EL (cell line): Measurements from ENCODE around the gene TBC1D8.
A peak's percentile ranks its signal among the peaks of the same experiment; 100 is the strongest.

ENCODE experiments used
- DNase-seq: peaks from one replicate; pipeline ENCODE4 v3.0.0-alpha.2; 2016

The TBC1D8 gene

DNA sequence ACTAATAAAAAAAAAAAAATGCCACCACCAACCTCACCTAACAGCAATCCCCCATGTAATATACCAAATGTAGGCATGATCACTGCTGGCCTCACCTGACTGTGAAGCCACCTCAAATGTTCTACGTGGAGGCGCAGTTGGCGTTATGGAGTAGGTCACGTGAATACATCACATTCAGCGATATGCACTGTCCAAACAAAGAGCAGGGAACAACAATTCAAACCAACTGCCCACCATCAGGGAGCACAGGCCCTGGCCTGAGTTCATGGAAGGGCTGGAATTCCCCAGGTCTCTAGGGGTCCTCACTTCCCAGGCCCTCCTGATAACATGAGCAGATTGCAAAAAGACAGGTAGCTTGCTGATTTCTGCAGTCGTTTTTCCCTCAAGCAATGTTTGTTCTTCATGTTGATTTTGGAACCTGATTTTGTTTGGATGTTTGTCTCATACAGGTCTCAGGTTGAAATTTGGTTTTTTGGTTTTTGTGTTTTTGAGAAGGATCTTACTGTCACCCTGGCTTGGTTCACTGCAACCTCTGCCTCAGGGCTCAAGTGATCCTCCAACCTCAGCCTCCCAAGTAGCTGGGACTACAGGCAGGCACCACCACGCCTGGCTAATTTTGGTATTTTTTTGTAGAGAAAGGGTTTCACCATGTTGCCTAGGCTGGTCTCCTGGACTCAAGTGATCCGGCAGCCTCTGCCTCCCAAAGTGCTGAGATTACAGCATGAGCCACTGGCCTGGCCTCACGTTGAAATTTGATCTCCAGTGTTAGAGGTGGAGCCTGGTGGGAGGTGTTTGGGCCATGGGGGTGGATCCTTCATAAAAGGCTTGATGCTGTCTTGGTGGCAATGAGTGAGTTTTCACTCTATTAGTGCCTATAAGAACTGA, 15.5 kb downstream of the TBC1D8 start:
- DNase-seq = no peak

DNA sequence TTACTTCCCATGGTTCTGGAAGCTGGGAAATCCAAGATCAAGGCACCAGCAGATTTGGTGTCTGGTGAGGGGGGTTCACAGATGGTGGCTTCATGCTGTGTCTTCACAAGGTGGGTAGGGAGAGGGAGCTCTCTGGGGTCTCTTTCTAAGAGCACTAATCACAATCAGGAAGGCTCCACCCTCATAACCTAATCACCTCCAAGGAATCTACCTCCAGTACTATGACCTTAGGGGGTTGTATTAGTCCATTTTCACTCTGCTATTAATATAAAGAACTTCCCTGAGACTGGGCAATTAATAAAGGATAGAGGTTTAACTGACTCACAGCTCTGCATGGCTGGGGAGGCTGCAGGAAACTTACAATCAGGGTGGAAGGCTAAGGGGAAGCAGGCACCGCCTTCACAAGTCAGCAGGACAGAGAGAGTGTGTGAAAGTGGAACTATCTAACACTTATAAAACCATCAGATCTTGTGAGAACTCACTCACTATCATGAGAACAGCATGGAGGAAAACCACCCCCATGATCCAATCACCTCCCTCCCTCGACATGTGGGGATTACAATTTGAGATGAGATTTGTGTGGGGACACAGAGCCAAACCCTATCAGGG, 17.6 kb downstream of the TBC1D8 start:
- no peak for DNase-seq

DNA sequence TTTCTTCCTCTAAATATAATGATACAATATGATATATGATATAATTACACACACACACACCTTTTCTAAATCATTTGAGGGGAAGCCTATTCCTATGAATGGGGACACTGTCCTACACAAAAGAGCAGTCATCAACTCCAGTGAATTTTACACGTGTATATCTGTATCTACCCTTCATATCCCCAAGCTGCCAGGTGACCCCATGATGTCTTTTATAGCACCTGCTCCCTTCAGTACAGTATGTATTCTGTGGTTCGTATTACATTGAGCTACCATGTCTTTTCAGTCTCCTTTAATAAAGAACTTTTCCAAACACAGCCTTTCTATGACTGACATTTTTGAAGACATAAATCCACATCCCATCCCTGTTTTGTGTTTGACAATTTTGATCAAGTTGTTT, 19.0 kb downstream of the TBC1D8 start:
- no peak for DNase-seq

DNA sequence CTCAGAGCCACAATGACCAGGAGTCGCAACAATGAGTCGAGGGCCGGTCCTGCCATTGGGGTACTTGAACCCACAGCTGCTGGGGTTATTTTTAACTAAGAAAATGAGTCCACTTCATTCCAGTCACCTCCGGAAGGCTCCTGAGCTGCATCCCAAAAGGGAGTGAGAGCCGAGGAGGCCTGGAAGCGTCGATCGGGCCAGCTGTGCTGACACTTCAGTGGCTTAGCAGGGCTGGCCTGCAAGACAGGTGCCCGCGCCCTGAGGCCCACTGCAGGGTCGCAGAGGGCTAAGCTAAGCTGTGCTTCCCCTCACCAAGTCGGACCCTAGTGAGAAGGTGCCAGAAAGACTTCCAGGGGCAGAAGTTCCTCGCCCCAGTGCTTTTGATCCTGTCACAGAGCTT, 21.1 kb downstream of the TBC1D8 start:
- no peak for DNase-seq

DNA sequence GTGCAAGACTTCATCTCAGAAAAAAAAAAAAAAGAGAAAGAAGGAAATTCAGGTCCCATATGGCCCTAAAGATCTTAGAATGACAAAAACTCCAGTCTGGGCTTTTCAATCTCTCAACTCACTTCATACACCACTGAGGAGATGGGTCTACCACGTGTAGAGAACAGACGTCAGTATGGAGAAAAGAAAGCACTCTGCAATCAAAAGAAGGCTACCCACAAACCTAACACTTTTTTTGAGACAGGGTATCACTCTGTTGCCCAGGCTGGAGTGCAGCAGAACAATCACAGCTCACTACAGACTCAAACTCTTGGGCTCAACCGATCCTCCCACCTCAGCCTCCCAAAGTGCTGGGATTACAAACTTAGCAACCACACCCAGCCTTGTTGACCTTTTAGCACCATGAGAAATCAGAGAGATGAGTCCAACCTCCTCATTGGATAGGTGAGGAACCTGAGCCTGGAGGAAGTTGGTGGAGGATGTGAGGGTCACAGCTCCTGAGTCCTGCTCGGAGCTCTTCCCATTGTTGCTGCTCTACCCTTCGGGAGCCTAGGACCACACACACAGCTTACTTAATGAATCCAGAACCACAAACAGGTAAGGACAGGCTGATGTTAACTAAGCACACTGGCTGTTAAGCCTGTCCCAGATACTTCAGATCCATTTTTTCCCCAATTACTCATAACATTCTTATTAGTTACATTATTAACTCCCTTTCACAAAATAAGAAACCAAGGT, 23.7 kb downstream of the TBC1D8 start:
- no peak for DNase-seq

DNA sequence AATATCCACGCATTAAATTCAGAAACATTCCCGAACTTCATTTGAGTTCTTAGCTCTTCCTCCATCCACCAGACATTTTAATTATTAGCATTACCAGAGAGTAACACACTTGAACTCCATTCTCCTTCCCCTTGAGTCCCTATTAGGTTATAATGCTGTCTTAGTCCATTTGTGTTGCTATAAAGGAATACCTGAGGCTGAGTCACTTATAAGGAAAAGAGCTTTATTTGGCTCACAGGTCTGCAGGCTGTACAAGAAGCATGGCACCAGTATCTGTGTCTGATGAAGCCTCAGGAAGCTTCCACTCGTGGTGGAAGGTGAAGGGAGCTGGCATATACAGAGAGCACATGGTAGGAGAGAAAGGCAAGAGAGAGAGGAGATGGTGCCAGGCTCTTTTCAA, 25.4 kb downstream of the TBC1D8 start:
- no peak for DNase-seq

DNA sequence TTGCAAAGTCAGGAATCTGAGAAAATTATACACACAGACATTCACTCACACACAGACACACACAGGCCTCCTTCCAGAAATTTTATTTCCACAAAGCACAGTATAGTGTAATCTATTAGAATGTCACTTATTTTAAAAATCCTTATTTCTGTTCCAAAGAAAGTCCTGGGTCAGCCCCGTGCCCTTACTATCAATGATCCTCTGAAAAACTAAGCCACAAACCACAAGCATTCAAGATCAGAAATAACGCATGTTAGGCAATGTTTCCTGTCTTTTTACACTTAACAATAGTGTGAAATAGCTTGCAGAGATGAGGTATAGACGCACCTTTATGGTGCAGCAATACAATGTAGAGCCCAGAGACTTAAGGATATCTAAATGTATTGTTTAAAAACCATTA, 25.8 kb downstream of the TBC1D8 start:
- peak; percentile 63 for DNase-seq

DNA sequence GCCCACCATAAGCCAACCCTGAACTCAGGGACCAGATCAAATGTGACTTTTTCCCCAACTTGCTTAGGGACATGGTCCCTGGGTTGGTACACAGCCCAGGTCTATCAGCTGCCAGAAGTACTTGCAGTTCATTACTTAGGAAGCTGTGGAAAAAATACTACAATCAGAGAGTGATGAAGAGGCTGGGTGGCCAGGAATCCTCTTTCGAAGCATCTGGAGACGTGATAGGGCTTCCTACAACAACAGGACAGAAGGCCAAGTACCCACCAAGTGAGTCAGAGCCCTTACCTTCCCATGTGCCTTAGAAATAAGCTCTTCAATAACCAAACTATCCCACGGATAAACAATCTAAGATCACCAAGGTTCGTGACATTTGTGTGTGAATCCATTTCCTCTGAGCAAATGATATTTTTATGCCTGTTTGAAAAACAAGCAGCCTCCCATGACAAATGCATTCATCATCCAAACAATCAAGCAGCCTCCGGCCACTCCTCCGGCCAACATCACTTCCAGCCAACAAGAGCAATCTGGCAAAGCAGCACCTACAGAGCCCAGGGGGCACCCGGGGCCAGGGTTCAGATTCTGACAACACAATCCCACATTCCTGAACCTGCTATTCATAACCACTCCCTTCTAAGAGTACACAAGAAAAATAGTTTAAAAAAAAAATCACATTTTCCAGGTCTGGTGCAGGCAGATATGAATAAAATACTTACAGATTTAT, 26.4 kb downstream of the TBC1D8 start:
- peak; percentile 98 for DNase-seq

DNA sequence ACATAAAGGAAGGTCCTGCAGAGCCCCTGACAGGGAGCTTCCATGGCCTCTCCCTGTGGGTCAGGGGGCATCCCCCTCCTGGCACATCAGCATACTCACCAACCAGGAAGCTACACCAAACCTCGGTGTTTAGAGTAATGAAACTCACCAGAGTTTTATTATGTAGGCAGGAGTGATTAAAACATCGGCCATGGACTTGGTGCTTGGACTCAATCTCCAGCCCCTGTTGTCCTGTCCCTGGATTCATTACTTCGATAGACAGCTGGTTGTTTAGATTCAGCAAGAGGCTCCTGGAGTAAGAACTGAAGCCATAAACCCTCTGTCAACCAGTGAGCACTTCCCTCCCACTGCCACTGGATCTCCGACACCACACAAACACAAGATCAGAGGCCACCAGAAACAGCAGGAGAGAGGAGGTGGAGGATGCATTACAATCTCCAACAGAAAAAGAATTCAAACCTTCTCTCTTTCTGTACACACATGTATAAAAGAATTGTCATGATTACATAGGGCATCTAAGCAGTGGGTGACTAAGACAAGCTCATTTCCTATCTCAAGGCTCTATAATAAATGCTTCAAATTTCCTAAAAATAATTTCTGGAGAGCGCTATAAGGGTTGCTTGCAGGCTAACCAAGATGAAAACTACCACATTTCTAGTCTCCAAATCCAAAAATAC, 27.2 kb downstream of the TBC1D8 start:
- peak; percentile 29 for DNase-seq

DNA sequence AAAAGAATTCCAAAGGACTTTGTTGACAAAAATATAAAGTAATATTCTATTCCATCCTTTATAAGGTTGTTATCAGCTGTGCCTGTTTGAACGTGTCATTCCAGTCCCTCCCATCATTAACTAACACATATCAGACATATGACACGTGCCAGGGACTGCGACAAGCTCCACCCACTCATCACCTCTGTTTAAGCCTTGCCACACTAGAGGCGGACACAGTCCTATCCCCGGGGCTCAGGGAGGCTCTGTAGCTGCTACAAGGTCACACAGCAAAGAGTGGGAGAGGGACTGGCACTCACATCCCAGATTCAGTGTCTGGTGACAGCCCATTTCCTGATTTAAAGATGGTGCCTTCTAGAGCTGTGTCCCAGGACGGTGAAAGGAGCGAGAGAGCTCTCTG, 30.0 kb downstream of the TBC1D8 start:
- DNase-seq = no peak

DNA sequence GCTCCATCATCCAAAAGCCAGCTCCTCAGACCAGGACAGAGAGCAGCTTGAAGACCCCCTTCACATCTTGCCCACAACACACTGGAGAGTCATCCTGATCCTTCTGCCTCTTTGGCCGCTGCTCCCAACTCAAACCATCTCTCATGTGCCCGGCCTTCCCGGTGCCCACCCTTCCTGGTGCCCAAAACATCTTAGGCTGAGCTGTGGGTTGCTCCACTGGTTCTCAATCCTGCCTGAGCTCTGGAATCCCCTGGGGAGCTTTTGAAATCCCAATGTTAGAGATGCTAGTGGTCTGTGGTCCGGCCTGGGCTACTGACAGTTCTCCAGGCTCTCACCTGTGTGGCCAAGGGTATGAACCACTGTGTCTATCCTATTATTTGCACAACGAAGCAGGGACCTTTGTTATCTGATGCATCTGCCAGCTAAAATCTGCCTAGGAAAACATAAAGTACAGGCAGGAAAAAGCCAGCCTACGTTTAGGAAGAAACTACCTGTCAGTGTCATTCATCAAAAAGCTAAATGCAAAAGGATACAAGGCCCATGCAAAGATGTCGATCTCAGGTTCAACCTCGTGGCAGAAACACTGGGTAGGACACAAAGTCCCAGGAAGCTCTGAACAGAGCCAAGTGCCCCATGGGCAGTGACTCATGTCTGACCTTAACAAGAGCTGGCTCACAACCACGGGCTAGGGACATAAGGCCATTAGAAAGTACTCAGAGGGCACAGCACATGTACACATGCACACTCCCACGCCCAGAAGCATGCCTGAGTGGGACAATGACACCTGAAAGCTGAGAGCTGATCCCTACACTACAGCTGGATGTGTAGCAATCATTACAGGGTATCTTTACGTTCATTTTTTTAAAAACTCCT, 30.8 kb downstream of the TBC1D8 start:
- peak; percentile 82 for DNase-seq

DNA sequence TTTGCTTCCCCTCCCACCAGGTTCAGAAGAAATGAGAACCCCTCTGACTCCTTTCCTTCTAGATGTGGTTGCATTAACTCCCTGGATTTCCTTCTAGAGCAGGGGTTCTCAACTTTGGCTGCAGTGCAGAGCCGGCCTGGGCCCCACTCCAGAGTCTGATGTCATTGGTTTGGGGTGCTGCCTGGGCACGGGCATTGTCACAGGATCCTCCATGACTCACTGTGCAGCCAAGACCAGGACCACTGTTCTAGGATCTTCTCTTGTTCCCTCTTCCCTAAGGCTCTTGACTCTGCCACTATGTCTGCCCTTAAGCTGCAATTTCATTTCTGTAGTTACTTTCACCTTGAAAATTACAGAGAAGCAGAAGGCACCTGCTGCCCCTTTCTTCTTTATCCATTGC, 31.8 kb downstream of the TBC1D8 start:
- DNase-seq = peak; percentile 75

DNA sequence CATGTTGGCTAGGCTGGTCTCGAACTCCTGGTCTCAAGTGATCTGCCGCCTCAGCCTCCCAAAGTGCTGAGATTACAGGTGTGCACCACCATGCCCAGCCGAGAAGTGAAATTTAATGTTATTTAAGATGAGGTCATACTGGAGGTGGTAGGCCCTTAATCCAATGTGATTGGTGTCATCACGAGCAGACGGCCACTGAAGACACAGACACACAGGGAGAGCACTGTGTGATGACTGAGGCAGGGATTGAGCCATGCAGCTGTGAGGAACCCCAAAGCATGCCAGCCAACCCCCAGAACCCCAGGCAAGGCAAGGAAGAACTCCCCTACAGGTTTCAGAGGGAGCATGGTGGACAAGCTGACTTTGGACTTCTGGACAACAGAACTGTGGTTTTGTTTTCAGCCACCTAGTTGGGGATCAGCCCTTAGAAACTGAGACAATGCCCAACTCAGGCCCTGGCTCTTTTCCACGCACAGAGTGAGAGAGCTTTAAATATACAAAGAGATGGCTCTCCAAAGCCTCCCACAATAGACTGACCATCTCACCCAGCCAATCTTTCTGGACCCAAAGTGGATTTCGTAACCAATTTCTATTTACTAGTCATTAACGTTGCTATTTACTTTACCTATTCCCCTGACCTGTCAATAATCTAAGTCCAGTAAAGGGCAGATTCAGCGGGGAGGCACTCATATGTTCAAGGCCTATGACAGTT, 34.2 kb downstream of the TBC1D8 start:
- DNase-seq = no peak

DNA sequence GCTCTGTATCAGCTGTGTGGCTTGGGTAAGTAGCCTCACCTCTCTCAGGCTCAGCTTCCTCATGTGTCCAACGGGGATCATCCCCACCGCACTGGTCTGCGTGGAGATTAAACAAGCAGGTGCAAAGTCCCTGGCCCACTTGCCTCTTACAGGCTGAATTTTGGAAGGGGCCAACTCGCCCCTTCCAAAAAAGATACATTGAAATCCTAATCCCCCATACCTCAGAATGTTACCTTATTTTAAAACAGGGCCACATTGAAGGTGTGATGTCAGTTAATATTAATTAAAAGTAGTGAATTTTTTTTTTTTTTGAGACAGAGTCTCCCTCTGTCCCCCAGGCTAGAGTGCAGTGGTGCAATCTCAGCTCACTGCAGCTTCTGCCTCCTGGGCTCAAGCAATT, 34.8 kb downstream of the TBC1D8 start:
- DNase-seq = no peak

DNA sequence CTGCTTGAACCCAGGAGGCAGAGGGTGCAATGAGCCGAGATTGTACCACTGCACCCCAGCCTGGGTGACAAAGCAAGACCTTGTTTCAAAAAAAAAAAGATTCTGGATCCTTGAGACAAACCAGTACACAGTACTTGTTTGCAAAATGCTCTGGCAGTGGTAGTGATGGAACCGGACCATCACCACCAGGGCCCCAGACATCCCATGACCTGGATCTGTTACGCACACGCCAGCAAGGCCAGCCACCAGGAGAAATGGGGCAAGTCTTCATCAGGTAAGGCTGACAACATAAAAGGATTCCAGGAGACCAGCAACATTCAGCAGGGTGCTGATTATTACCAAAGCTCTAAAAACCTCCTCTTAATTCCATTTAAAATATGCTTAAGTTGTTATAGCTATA, 35.5 kb downstream of the TBC1D8 start:
- DNase-seq = no peak

DNA sequence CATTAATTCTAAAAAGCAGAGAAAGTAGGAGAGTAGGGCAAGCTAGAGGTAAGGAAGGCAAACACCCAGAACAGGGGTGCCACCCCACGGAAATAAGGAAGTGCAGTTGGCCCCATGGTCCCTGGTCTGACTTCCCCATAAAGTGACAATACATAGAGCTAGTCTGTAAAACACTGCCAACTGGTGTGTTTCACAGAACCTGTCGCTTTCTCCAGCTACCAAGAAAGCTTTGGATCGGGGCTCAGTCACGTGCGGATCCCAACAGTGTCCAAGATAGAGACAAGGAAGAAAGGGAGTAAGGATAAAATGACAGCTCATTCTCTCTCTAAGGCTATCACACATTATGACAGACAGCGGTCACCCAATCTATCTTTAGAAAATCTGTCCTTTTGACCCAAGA, 36.4 kb downstream of the TBC1D8 start:
- DNase-seq = no peak

DNA sequence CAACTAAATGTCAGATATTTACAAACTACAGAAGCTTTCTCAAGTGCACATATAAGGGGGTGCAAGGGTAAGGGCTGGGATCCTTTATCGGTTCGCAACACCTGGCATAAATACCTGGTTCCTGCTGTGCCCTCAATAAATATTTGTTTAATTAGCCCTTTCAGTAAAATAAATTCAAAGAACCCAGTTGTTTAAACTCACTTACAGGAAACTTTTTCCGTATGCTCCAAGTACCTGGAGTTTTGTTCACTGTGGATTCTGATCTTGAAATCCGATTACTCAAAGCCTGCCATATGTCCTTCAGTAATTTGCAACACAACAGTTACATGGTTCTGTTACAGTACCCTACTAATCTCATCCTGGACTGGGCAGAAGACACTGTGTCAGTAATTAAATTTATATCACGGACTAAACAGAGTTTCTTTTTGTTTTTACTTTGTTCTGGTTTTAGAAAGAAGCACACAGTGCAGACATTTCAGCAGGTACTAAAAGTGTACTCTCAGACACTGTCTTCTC, 36.9 kb downstream of the TBC1D8 start:
- no peak for DNase-seq

DNA sequence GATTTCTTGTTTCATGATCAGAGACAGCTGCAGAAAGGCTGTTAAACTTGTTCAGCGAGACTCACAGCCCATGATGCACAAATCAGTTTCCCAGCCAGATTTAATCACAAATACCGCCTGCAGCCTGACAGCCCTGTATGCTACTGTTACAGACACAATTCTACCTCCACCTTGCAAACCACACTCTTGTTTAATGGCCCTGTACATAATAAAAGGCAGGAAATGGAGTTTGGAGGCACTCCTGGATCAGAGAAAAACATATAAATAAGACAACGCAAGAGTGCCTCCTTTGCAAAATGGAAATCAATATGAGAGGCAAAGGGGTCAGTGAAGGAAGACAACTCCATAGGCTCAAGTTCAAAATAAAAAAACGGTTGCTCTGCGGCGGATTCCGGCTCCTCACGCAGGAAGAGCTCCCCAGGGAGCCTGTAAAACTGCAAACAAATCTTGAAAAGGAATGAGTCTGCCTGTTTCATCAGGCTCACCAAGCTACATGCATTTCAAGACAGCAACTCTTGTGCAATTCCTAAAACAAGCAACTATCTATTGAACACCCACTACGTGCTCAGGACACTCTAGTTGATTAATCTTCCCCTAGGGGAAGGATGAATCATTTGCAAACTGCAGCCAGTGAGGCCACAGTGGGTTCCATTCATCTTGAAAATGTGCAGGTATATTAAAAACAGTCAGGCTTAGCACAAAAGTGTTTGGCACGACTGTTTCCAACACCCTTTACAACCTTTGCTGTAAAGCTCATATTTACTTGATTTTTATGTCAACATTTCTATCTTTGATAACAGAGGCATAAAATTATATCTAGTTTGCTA, 37.5 kb downstream of the TBC1D8 start:
- DNase-seq = peak; percentile 38

DNA sequence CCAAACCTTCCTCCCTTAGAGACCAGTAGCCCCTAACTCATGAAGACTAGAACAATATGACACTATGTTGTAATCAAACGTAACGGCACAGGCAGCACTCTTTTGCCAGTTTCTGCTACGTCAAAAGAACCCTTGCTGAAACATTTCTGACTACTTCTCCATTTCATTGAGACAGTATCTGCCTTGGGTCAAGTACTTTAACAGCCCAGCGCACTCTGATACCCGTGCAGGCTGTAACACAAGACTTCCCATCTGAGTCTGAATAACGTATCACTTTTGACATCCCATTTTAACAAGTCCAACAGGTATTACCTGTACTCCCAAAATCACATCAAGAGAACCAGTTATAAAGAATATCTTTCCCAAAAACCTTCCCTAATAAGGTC, 38.4 kb downstream of the TBC1D8 start:
- no peak for DNase-seq
